NCI-H82 treated with DMSO at 0.1 percent for 48 hours (cell line): ENCODE results near the gene PRPF6.
"Not testable (repeated sequence)": the region's sequence is repeated elsewhere in the genome, so short reads cannot be mapped to it uniquely, and the experiment has no call there.

Experiments
- DNase-seq: peaks from one replicate; lab custom pipeline; 2025; ENCODE audit not compliant: unreplicated experiment; lab: John Stamatoyannopoulos, UW

The PRPF6 gene

GRCh38 chr20:63973160-63973479 is 7.8 kb upstream of the PRPF6 start:
- no peak for DNase-seq

GRCh38 chr20:63973636-63974401 is 7.1 kb upstream of the PRPF6 start:
- peak; percentile 94 for DNase-seq

GRCh38 chr20:63974402-63975200 is 6.3 kb upstream of the PRPF6 start:
- DNase-seq, result no peak

GRCh38 chr20:63976511-63976910 is 4.4 kb upstream of the PRPF6 start:
- not testable (repeated sequence) for DNase-seq

- DNase-seq, result no peak
Observed at GRCh38 chr20:63976980-63977738, 3.8 kb upstream of the PRPF6 start.

- DNase-seq, result no peak
Observed at GRCh38 chr20:63977739-63978276, 3.1 kb upstream of the PRPF6 start.

- peak; percentile 5 for DNase-seq
Observed at GRCh38 chr20:63978319-63979228, 2.4 kb upstream of the PRPF6 start.

- no peak for DNase-seq
Observed at GRCh38 chr20:63979229-63979556, 1.7 kb upstream of the PRPF6 start.

- DNase-seq, result peak; percentile 15
Observed at GRCh38 chr20:63979557-63980316, 1.2 kb upstream of the PRPF6 start, which contains the start of gene SAMD10. Gene SAMD10, minus strand, starts transcription at chr20:63979642. Its CDS starts 175 bp downstream, at chr20:63979467.

GRCh38 chr20:63980317-63980805 is 571 bp upstream of the PRPF6 start:
- no peak for DNase-seq

GRCh38 chr20:63982937-63983336 is 2.0 kb downstream of the PRPF6 start:
- DNase-seq, result no peak

- no peak for DNase-seq
Observed at GRCh38 chr20:64000906-64001305, 20.0 kb downstream of the PRPF6 start.

- no peak for DNase-seq
Observed at GRCh38 chr20:64001607-64002011, 20.7 kb downstream of the PRPF6 start.

GRCh38 chr20:64003960-64004725 is 23.2 kb downstream of the PRPF6 start:
- DNase-seq, result no peak

- DNase-seq, result no peak
Observed at GRCh38 chr20:64005394-64005793, 24.5 kb downstream of the PRPF6 start.

GRCh38 chr20:64006490-64006889 is 25.6 kb downstream of the PRPF6 start:
- no peak for DNase-seq

- no peak for DNase-seq
Observed at GRCh38 chr20:64006902-64007301, 26.0 kb downstream of the PRPF6 start.

- no peak for DNase-seq
Observed at GRCh38 chr20:64009811-64010387, 29.0 kb downstream of the PRPF6 start.
